ENCODE measurements around the gene CCDC169. TPM values are rescaled to one million over a fixed set of nuclear protein-coding genes. Genes with fewer than 3 reads are reported as not detected.
"Not testable (repeated sequence)": the region's sequence is repeated elsewhere in the genome, so short reads cannot be mapped to it uniquely, and the experiment has no call there.

CCDC169 gene
- total and polyA plus RNA-seq, 2 of the 4 experiments (the other 2 are of a cell fraction): 0.54 to 0.62 TPM

GRCh38 chr13:36324881-36325280 lies 27.3 kb upstream of the CCDC169 start:
- dilution Hi-C loops (cut with HindIII; ENCODE audit: low sequenced_read_pairs, unreplicated experiment); H3K4me1 ChIP-seq (ENCODE audit: control insufficient read depth, insufficient read depth, low read length); DNase-seq; H2BK20ac ChIP-seq (ENCODE audit: low read depth, low read length); H2BK120ac ChIP-seq (ENCODE audit: low read depth, low read length); H4K91ac ChIP-seq (ENCODE audit: insufficient read depth, low read depth, low read length); H3K9me3 ChIP-seq (ENCODE audit: control insufficient read depth, insufficient read depth, low read length); ATAC-seq (ENCODE audit: low read depth); H3K27me3 ChIP-seq (ENCODE audit: control insufficient read depth, insufficient read depth, low read length); H3K27ac ChIP-seq (ENCODE audit: insufficient read depth, low read length); H2AK5ac ChIP-seq (ENCODE audit: low read depth, low read length); H3K4me2 ChIP-seq (ENCODE audit: low read depth, low read length); H2BK15ac ChIP-seq (ENCODE audit: low read depth, low read length); H3K4ac ChIP-seq (ENCODE audit: low read depth, low read length); H2AK9ac ChIP-seq (replicated peaks; ENCODE audit: low read depth, low read length, poor library complexity); H4K8ac ChIP-seq (ENCODE audit: low read depth in 2 of 2, low read length in 2 of 2); H3K14ac ChIP-seq (replicated peaks; ENCODE audit: low read depth, low read length); H3K9ac ChIP-seq (ENCODE audit: low read depth, low read length); H3K4me3 ChIP-seq (ENCODE audit: insufficient read depth, low read depth, low read length); H3K23ac ChIP-seq (ENCODE audit: low read depth, low read length); H4K5ac ChIP-seq (ENCODE audit: low read depth, low read length); H2BK5ac ChIP-seq (ENCODE audit: low read depth, low read length, poor library complexity, severe bottlenecking); H3K56ac ChIP-seq (ENCODE audit: extremely low read depth, insufficient read depth, low read length); CTCF ChIA-PET; H3K9me1 ChIP-seq (ENCODE audit: insufficient read depth, low read length); POLR2A ChIA-PET (ENCODE audit: unreplicated experiment); H3K18ac ChIP-seq (ENCODE audit: low read depth, low read length); H4K20me1 ChIP-seq (ENCODE audit: insufficient read depth, low read length); intact Hi-C loops (cut with micrococcal nuclease); BruUV-seq (replicated peaks); H2AFZ ChIP-seq (replicated peaks; ENCODE audit: low read length, poor library complexity): not testable (repeated sequence)
- in situ Hi-C loops (cut with MboI; ENCODE audit: low sequenced_read_pairs): loop anchor here (25.0 kb wide), 1 partner anchor 662 kb away; the partner anchor contains the start of gene ALG5
- WGBS, 2 experiments (ENCODE audit: extremely low coverage in 2 of 2, insufficient read length in 1 of 2): no CpG with 5 or more reads among the region's 5 CpGs
- Histone ChIP-seq H3K36me3 (ENCODE audit: control insufficient read depth, insufficient read depth, low read length) (peaks cover 35% of the 10 kb centered on the region), H3K79me1 (ENCODE audit: low read depth in 1 of 2, low read length in 2 of 2) (peaks cover 9 to 16% of the 10 kb centered on the region in 2 experiments)

All from IMR-90 (cell line).